GM23338 (cell line): Measurements from ENCODE around the gene OR5B12.

Experiments
- CREB1 ChIP-seq: fragments of 250-450 bp; sonication (Bioruptor Pico); IDR thresholded peaks from 2 replicates; pipeline ENCODE4 v1.5.0; 2020; ENCODE audit warnings: low read depth, mild to moderate bottlenecking, moderate library complexity
- CTCF ChIP-seq, 2 experiments: fragments of 200-600 bp in 1 of 2; sonication (generic) in 1 of 2; conservative IDR thresholded peaks; 2 replicates each; pipeline versions ENCODE4 v1.5.1 to v1.6.1; 2016 to 2017; ENCODE audit warnings: antibody characterized with exemption in 2 of 2, low read depth in 2 of 2, mild to moderate bottlenecking in 2 of 2, moderate library complexity in 1 of 2
- ETS1 ChIP-seq: IDR thresholded peaks from 2 replicates; pipeline ENCODE4 v1.6.1; 2016; ENCODE audit warnings: antibody characterized with exemption
- EZH2 ChIP-seq: fragments of 200-600 bp; sonication (generic); IDR thresholded peaks from one replicate; pipeline ENCODE4 v1.8.0; 2017; ENCODE audit warnings: antibody characterized with exemption, mild to moderate bottlenecking, low read depth; ENCODE audit not compliant: unreplicated experiment
- EZH2phosphoT487 ChIP-seq: fragments of 200-600 bp; sonication (generic); IDR thresholded peaks from one replicate; pipeline ENCODE4 v1.8.1; 2018; ENCODE audit warnings: antibody characterized with exemption; ENCODE audit not compliant: unreplicated experiment
- JUNB ChIP-seq: IDR thresholded peaks from one replicate; pipeline ENCODE4 v1.6.1; 2016; ENCODE audit warnings: antibody characterized with exemption; ENCODE audit not compliant: unreplicated experiment
- NANOG ChIP-seq: IDR thresholded peaks from 2 replicates; pipeline ENCODE4 v1.6.1; 2016; ENCODE audit warnings: antibody characterized with exemption, borderline replicate concordance
- POLR2AphosphoS5 ChIP-seq: IDR thresholded peaks from 2 replicates; pipeline ENCODE4 v1.6.1; 2016; ENCODE audit warnings: antibody characterized with exemption, low read depth
- REST ChIP-seq: IDR thresholded peaks from one replicate; pipeline ENCODE4 v1.6.1; 2018; ENCODE audit warnings: antibody characterized with exemption; ENCODE audit not compliant: unreplicated experiment
- STAT1 ChIP-seq: IDR thresholded peaks from one replicate; pipeline ENCODE4 v1.6.1; 2016; ENCODE audit warnings: antibody characterized with exemption; ENCODE audit not compliant: unreplicated experiment
- ZNF114 ChIP-seq: fragments of 250-450 bp; sonication (Bioruptor Pico); IDR thresholded peaks from 2 replicates; pipeline ENCODE4 v1.5.0; 2020; ENCODE audit warnings: mild to moderate bottlenecking, moderate library complexity
- ZNF331 ChIP-seq: fragments of 250-450 bp; sonication (Bioruptor Pico); IDR thresholded peaks from 2 replicates; pipeline ENCODE4 v1.5.0; 2020; ENCODE audit warnings: low read depth, mild to moderate bottlenecking, moderate library complexity
- ZNF462 ChIP-seq: fragments of 250-450 bp; sonication (Bioruptor Pico); IDR thresholded peaks from 2 replicates; pipeline ENCODE4 v1.5.0; 2020; ENCODE audit warnings: mild to moderate bottlenecking, moderate library complexity

DNA sequence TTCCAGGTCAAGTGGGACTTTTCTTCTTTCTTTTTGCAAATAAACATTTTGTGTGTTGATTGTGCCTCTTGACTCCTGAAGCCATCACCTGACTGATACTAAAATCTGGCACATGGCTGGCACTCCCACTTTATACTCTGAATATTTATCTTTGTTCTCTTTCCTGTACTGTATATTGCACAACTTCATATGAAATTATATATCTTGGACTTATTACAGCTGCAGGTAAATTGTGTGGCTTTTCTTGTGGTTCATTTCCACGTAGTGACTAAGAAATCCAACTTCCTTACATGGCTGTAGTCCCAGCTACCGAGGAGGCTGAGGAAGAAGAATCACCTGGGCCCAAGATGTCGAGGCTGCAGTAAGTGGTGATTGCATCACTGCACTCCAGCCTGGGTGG, 23.7 kb upstream of the OR5B12 start:
- TF ChIP-seq EZH2phosphoT487 (no peak), CTCF (conservative IDR thresholded peaks at IDR 0.05; ENCODE audit: low read depth in 2 of 2) (no peak), REST (no peak), ZNF114 (CRISPR knock-in tag) (no peak), CREB1 (no peak), EZH2 (no peak), POLR2AphosphoS5 (no peak), ZNF331 (CRISPR knock-in tag) (no peak), JUNB (no peak), NANOG (no peak), ETS1 (no peak), STAT1 (no peak), ZNF462 (no peak)
